Astrocyte (in vitro differentiated cells and primary cell): ENCODE measurements around the gene ERC1. TPM values are rescaled to one million over a fixed set of nuclear protein-coding genes. Genes with fewer than 3 reads are reported as not detected.
A peak's percentile ranks its signal among the peaks of the same experiment; 100 is the strongest.

Experiments
- DNase-seq: peaks from one replicate; pipeline ENCODE4 v3.0.0-alpha.2; 2010; ENCODE audit warnings: low read depth
- FAIRE-seq: peaks from 2 replicates; lab custom pipeline; 2011; peaks lifted over from hg19 to GRCh38; lab: Jason Lieb, UNC
- H2AFZ ChIP-seq: 2 replicates; pipeline ENCODE4 v1.6.0; 2012; ENCODE audit warnings: low read depth, low read length, inconsistent platforms
- H3K27ac ChIP-seq: 2 replicates; pipeline ENCODE4 v1.5.1; 2011; ENCODE audit warnings: low read depth, low read length, inconsistent platforms
- H3K27me3 ChIP-seq: 2 replicates; pipeline ENCODE4 v1.6.0; 2011; ENCODE audit warnings: low read length, inconsistent platforms; ENCODE audit not compliant: insufficient read depth
- H3K36me3 ChIP-seq: 2 replicates; pipeline ENCODE4 v1.5.1; 2011; ENCODE audit warnings: low read length, inconsistent platforms; ENCODE audit not compliant: insufficient read depth
- H3K4me1 ChIP-seq: 2 replicates; pipeline ENCODE4 v1.5.1; 2011; ENCODE audit warnings: low read length, inconsistent platforms; ENCODE audit not compliant: insufficient read depth
- H3K4me2 ChIP-seq: 2 replicates; pipeline ENCODE4 v1.6.0; 2012; ENCODE audit warnings: low read length, inconsistent platforms
- H3K4me3 ChIP-seq: 2 replicates; pipeline ENCODE4 v1.5.1; 2011; ENCODE audit warnings: low read depth, mild to moderate bottlenecking, low read length, inconsistent platforms; ENCODE audit not compliant: insufficient read depth
- H3K79me2 ChIP-seq: 2 replicates; pipeline ENCODE4 v1.6.0; 2012; ENCODE audit warnings: mild to moderate bottlenecking, low read length, inconsistent platforms; ENCODE audit not compliant: insufficient read depth
- H3K9ac ChIP-seq: 2 replicates; pipeline ENCODE4 v1.6.0; 2012; ENCODE audit warnings: mild to moderate bottlenecking, low read length, inconsistent platforms
- H3K9me3 ChIP-seq: 2 replicates; pipeline ENCODE4 v1.5.1; 2012; ENCODE audit warnings: low read depth, mild to moderate bottlenecking, low read length, inconsistent platforms; ENCODE audit not compliant: insufficient read depth
- H4K20me1 ChIP-seq: 2 replicates; pipeline ENCODE4 v1.6.0; 2012; ENCODE audit warnings: low read length, inconsistent platforms; ENCODE audit not compliant: insufficient read depth
- H3K27ac Mint-ChIP-seq: one replicate; pipeline ENCODE4 v1.8.0; 2021; ENCODE audit warnings: mild to moderate bottlenecking, mixed read lengths; ENCODE audit not compliant: unreplicated experiment
- H3K27me3 Mint-ChIP-seq: one replicate; pipeline ENCODE4 v1.8.0; 2021; ENCODE audit warnings: low read depth, mixed read lengths; ENCODE audit not compliant: unreplicated experiment
- H3K36me3 Mint-ChIP-seq: one replicate; pipeline ENCODE4 v1.8.0; 2021; ENCODE audit warnings: low read depth, mixed read lengths; ENCODE audit not compliant: unreplicated experiment
- H3K4me1 Mint-ChIP-seq: one replicate; pipeline ENCODE4 v1.8.0; 2021; ENCODE audit warnings: low read depth, mixed read lengths; ENCODE audit not compliant: unreplicated experiment
- H3K4me3 Mint-ChIP-seq: one replicate; pipeline ENCODE4 v1.8.0; 2021; ENCODE audit warnings: mild to moderate bottlenecking, moderate library complexity, mixed read lengths; ENCODE audit not compliant: unreplicated experiment
- H3K9me3 Mint-ChIP-seq: one replicate; pipeline ENCODE4 v1.8.0; 2021; ENCODE audit warnings: mild to moderate bottlenecking, mixed read lengths; ENCODE audit not compliant: unreplicated experiment
- CTCF ChIP-seq: IDR thresholded peaks from 2 replicates; pipeline ENCODE4 v1.5.1; 2011; ENCODE audit warnings: low read depth, mild to moderate bottlenecking, inconsistent platforms, low read length, moderate library complexity; ENCODE audit not compliant: insufficient read depth
- EZH2 ChIP-seq: IDR thresholded peaks from 2 replicates; pipeline ENCODE4 v1.6.1; 2012; ENCODE audit warnings: mild to moderate bottlenecking, low read length, inconsistent platforms; ENCODE audit not compliant: insufficient read depth
- total RNA-seq: library from RNA; stranded (reverse); gene quantifications from 2 replicates; pipeline ENCODE4 v1.2.1, GENCODE V29; 2021

The ERC1 gene
- total RNA-seq, 1 donor from 2014 or later, result 67.1 TPM

DNA sequence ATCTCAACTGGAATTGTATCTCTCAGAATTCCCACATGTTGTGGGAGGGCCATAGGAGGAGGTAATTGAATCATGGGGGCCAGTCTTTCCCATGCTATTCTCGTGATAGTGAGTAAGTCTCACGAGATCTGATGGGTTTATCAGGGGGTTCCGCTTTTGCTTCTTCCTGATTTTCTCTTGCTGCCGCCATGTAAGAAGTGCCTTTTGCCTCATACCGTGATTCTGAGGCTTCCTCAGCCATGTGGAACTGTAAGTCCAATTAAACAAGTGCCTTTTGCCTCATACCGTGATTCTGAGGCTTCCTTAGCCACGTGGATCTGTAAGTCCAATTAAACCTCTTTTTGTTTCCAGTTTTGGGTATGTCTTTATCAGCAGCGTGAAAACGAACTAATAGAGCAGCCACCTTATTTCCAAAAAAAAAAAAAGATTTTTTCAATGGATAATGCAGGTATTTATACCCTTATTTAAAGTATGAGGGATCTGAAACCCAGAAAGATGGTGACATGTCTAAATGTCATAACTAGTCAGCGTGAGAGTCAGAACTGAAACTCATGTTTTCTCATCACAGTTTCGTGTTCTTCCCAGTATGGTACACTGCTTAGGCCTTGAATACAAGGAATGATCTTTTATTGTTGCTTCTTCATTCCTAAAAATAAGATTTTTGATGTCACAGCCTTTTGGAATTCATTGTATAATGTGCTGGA is 89.6 kb downstream of the ERC1 start:
- Histone ChIP-seq H4K20me1 (peaks cover 3% of the 10 kb centered on the region), H3K27ac (no peak overlapping the region), H3K4me1 (peaks cover 7% of the 10 kb centered on the region), H3K4me2 (no peak overlapping the region), H3K27me3 (no peaks in the 10 kb centered on the region), H3K79me2 (no peaks in the 10 kb centered on the region), H2AFZ (no peak overlapping the region), H3K4me3 (no peak overlapping the region), H3K9me3 (no peaks in the 10 kb centered on the region), H3K9ac (no peak overlapping the region), H3K36me3 (no peaks in the 10 kb centered on the region)
- Mint-ChIP-seq H3K4me1 (peaks cover 11% of the 10 kb centered on the region), H3K27ac (no peak overlapping the region), H3K4me3 (no peak overlapping the region), H3K9me3 (no peaks in the 10 kb centered on the region), H3K27me3 (no peaks in the 10 kb centered on the region), H3K36me3 (peaks cover under 1% of the 10 kb centered on the region)
- FAIRE-seq, result no peak
- TF ChIP-seq EZH2, result no peak
- no peak for TF ChIP-seq CTCF
- no peak for DNase-seq

DNA sequence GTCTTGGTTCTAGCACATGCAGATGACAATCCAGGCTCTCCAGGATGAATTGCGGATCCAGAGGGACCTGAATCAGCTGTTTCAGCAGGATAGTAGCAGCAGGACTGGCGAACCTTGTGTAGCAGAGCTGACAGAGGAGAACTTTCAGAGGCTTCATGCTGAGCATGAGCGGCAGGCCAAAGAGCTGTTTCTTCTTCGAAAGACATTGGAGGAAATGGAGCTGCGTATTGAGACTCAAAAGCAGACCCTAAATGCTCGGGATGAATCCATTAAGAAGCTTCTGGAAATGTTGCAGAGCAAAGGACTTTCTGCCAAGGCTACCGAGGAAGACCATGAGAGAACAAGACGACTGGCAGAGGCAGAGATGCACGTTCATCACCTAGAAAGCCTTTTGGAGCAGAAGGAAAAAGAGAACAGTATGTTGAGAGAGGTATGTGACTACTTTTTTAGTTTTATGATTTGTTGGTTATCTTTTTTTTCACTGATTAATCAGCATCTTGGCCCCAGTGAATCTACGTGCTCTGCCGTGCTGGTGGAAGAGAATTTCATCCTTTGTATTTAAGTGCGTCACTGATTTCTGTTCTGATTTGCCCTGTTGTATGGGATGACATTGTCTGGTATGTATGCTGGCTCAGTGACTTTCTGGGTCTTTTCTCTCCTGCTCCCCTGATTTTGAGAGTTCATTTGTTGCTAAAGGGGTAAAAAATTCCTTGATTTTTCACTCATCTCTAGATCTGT is 92.3 kb downstream of the ERC1 start:
- Mint-ChIP-seq H3K4me3 (no peak overlapping the region), H3K36me3 (no peaks in the 10 kb centered on the region), H3K27ac (no peak overlapping the region), H3K9me3 (no peaks in the 10 kb centered on the region), H3K27me3 (no peaks in the 10 kb centered on the region), H3K4me1 (peaks cover 2% of the 10 kb centered on the region)
- H3K9me3 ChIP-seq, result no peaks in the 10 kb centered on the region
- peak overlapping the region; percentile 3 for H3K9ac ChIP-seq
- H3K4me1 ChIP-seq, result peaks cover 7% of the 10 kb centered on the region
- TF ChIP-seq CTCF (no peak), EZH2 (no peak)
- H3K4me3 ChIP-seq, result no peak overlapping the region
- no peaks in the 10 kb centered on the region for H3K36me3 ChIP-seq
- H3K27ac ChIP-seq, result peak overlapping the region; percentile 17
- peak overlapping the region; percentile 12 for H2AFZ ChIP-seq
- DNase-seq (peak; percentile 54), FAIRE-seq (no peak)
- H3K4me2 ChIP-seq, result peak overlapping the region; percentile 56
- H3K27me3 ChIP-seq, result no peaks in the 10 kb centered on the region
- H3K79me2 ChIP-seq, result no peaks in the 10 kb centered on the region
- H4K20me1 ChIP-seq, result peaks cover 3% of the 10 kb centered on the region

- H3K36me3 Mint-ChIP-seq, result no peaks in the 10 kb centered on the region
Measured at GRCh38 chr12:1083889-1084262, 92.9 kb downstream of the ERC1 start.

More at GRCh38 chr12:1083889-1084262, 92.9 kb downstream of the ERC1 start:
- no peaks in the 10 kb centered on the region for H3K9me3 Mint-ChIP-seq
- Histone ChIP-seq H3K4me2 (peak overlapping the region; percentile 56), H4K20me1 (peaks cover 3% of the 10 kb centered on the region), H2AFZ (peak overlapping the region; percentile 12), H3K9ac (peak overlapping the region; percentile 3), H3K79me2 (no peaks in the 10 kb centered on the region), H3K36me3 (no peaks in the 10 kb centered on the region), H3K27ac (peak overlapping the region; percentile 17), H3K27me3 (no peaks in the 10 kb centered on the region), H3K4me3 (no peak overlapping the region), H3K4me1 (peaks cover 7% of the 10 kb centered on the region), H3K9me3 (no peaks in the 10 kb centered on the region)
- no peak overlapping the region for H3K4me3 Mint-ChIP-seq
- peak; percentile 82 for DNase-seq
- H3K4me1 Mint-ChIP-seq, result peaks cover 2% of the 10 kb centered on the region
- TF ChIP-seq CTCF (no peak), EZH2 (no peak)
- no peak overlapping the region for H3K27ac Mint-ChIP-seq
- no peak for FAIRE-seq
- H3K27me3 Mint-ChIP-seq, result no peaks in the 10 kb centered on the region
